Urinary bladder (tissue), 4 donors: ENCODE data around the gene GTF3C4. TPM values are rescaled to one million over a fixed set of nuclear protein-coding genes. Genes with fewer than 3 reads are reported as not detected.

Experiments used
- DNase-seq: peaks from one replicate; pipeline ENCODE4 v3.0.0-alpha.2; 2015; ENCODE audit errors: extremely low spot score
- H3K27ac ChIP-seq: one replicate; pipeline ENCODE4 v1.5.1; 2013; ENCODE audit warnings: low read depth, mild to moderate bottlenecking, moderate library complexity
- H3K36me3 ChIP-seq: one replicate; pipeline ENCODE4 v1.6.1; 2013; ENCODE audit warnings: mild to moderate bottlenecking, moderate library complexity; ENCODE audit not compliant: insufficient read depth
- H3K4me1 ChIP-seq: one replicate; pipeline ENCODE4 v1.6.1; 2013; ENCODE audit warnings: mild to moderate bottlenecking, moderate library complexity; ENCODE audit not compliant: insufficient read depth
- H3K4me3 ChIP-seq: one replicate; pipeline ENCODE4 v1.5.1; 2013; ENCODE audit warnings: low read depth, low read length
- WGBS: extraction: QIAGEN DNeasy Blood & Tissue Kit; methylation state at CpG from one replicate; pipeline ENCODE4 v1.1.7; 2013; 5-methylcytosine and 5-hydroxymethylcytosine counted together
- polyA plus RNA-seq: library from polyadenylated mRNA; stranded (reverse); fragments of 200-250 nt; gene quantifications from one replicate; pipeline ENCODE4 v1.2.3, GENCODE V29; 2013
- total RNA-seq: library from RNA; depleted of rRNA; stranded (reverse); fragments of >200 nt; gene quantifications from one replicate; pipeline ENCODE4 v1.2.3, GENCODE V29; 2014
- donor health status: healthy with polysubstance abuse.
- donor health status: healthy.

Gene GTF3C4
- total and polyA plus RNA-seq, 2 donors = 7.3 to 18.2 TPM

- no peaks in the 10 kb centered on the region for H3K4me1 ChIP-seq
- no peak overlapping the region for H3K27ac ChIP-seq
- WGBS = 90% methylated on average over 12 of the region's 12 CpGs
- H3K36me3 ChIP-seq = peaks cover 3% of the 10 kb centered on the region
- H3K4me3 ChIP-seq = no peak overlapping the region
- no peak for DNase-seq
These were observed 7.9 kb upstream of the GTF3C4 start for GRCh38 chr9:132662152-132662945.

GRCh38 chr9:132663117-132663516, 7.1 kb upstream of the GTF3C4 start:
- DNase-seq = no peak
- no peak overlapping the region for H3K27ac ChIP-seq
- H3K36me3 ChIP-seq = peaks cover 3% of the 10 kb centered on the region
- WGBS = 71% methylated on average over 11 of the region's 11 CpGs
- H3K4me3 ChIP-seq = no peak overlapping the region
- H3K4me1 ChIP-seq = no peaks in the 10 kb centered on the region

- Histone ChIP-seq H3K36me3 (peaks cover 3% of the 10 kb centered on the region), H3K4me3 (no peak overlapping the region), H3K27ac (no peak overlapping the region), H3K4me1 (no peaks in the 10 kb centered on the region)
- 91% methylated on average over 2 of the region's 2 CpGs for WGBS
- no peak for DNase-seq
These were observed 6.4 kb upstream of the GTF3C4 start for GRCh38 chr9:132663851-132664250.

GRCh38 chr9:132669319-132669697, 956 bp upstream of the GTF3C4 start:
- H3K27ac ChIP-seq = no peak overlapping the region
- peak overlapping the region; percentile 95 for H3K4me3 ChIP-seq
- DNase-seq = peak; percentile 7
- H3K4me1 ChIP-seq = peaks cover 5% of the 10 kb centered on the region
- no peaks in the 10 kb centered on the region for H3K36me3 ChIP-seq
- WGBS = 1% methylated on average over 13 of the region's 13 CpGs

- WGBS = under 1% methylated on average over 77 of the region's 77 CpGs
- DNase-seq = peak; percentile 62
- no peaks in the 10 kb centered on the region for H3K36me3 ChIP-seq
- peak within 1 kb of the TSS; percentile 87 for H3K27ac ChIP-seq
- peak within 1 kb of the TSS; percentile 95 for H3K4me3 ChIP-seq
- peaks cover 5% of the 10 kb centered on the region for H3K4me1 ChIP-seq
These were observed 387 bp upstream of the GTF3C4 start, which contains the start of gene DDX31 for GRCh38 chr9:132669698-132670456. Gene DDX31 (minus strand): TSS chr9:132669983. CDS start chr9:132669934, 49 bp downstream.

GRCh38 chr9:132671620-132672412, 1.6 kb downstream of the GTF3C4 start:
- peaks cover 5% of the 10 kb centered on the region for H3K4me1 ChIP-seq
- WGBS = 83% methylated on average over 6 of the region's 6 CpGs

GRCh38 chr9:132672413-132672690, 2.1 kb downstream of the GTF3C4 start:
- 37% methylated on average over 5 of the region's 5 CpGs for WGBS
- no peak overlapping the region for H3K4me3 ChIP-seq
- DNase-seq = no peak
- H3K36me3 ChIP-seq = no peaks in the 10 kb centered on the region
- H3K4me1 ChIP-seq = peaks cover 5% of the 10 kb centered on the region
- no peak overlapping the region for H3K27ac ChIP-seq

More at GRCh38 chr9:132671620-132672412, 1.6 kb downstream of the GTF3C4 start:
- Histone ChIP-seq H3K27ac (no peak overlapping the region), H3K36me3 (no peaks in the 10 kb centered on the region), H3K4me3 (no peak overlapping the region)
- no peak for DNase-seq

- DNase-seq = no peak
- no peaks in the 10 kb centered on the region for H3K36me3 ChIP-seq
- 25% methylated on average over 6 of the region's 6 CpGs for WGBS
- H3K4me3 ChIP-seq = no peak overlapping the region
- peaks cover 5% of the 10 kb centered on the region for H3K4me1 ChIP-seq
- no peak overlapping the region for H3K27ac ChIP-seq
These were observed 3.1 kb downstream of the GTF3C4 start for GRCh38 chr9:132673355-132673754.

GRCh38 chr9:132674485-132674884, 4.2 kb downstream of the GTF3C4 start:
- Histone ChIP-seq H3K4me1 (peaks cover 5% of the 10 kb centered on the region), H3K4me3 (no peak overlapping the region), H3K36me3 (no peaks in the 10 kb centered on the region), H3K27ac (no peak overlapping the region)
- WGBS = 84% methylated on average over 4 of the region's 4 CpGs
- no peak for DNase-seq

- Histone ChIP-seq H3K27ac (no peak overlapping the region), H3K4me1 (no peaks in the 10 kb centered on the region), H3K4me3 (no peak overlapping the region), H3K36me3 (no peaks in the 10 kb centered on the region)
- WGBS = 94% methylated on average over 8 of the region's 8 CpGs
- DNase-seq = no peak
These were observed 7.7 kb downstream of the GTF3C4 start for GRCh38 chr9:132677976-132678375.

- DNase-seq = no peak
- no peaks in the 10 kb centered on the region for H3K4me1 ChIP-seq
- H3K27ac ChIP-seq = no peak overlapping the region
- H3K4me3 ChIP-seq = no peak overlapping the region
- H3K36me3 ChIP-seq = peaks cover 3% of the 10 kb centered on the region
- 76% methylated on average over 3 of the region's 3 CpGs for WGBS
These were observed 9.8 kb downstream of the GTF3C4 start for GRCh38 chr9:132679946-132680625.

- peaks cover 3% of the 10 kb centered on the region for H3K36me3 ChIP-seq
- H3K4me1 ChIP-seq = no peaks in the 10 kb centered on the region
- DNase-seq = no peak
- H3K4me3 ChIP-seq = no peak overlapping the region
- whole genome bisulfite sequencing = 91% methylated on average over 5 of the region's 5 CpGs
- H3K27ac ChIP-seq = no peak overlapping the region
These were observed 11.3 kb downstream of the GTF3C4 start for GRCh38 chr9:132681561-132681960.

- Histone ChIP-seq H3K27ac (no peak overlapping the region), H3K36me3 (peaks cover 4% of the 10 kb centered on the region), H3K4me3 (no peak overlapping the region), H3K4me1 (no peaks in the 10 kb centered on the region)
- WGBS = 92% methylated on average over 1 of the region's 1 CpG
- no peak for DNase-seq
These were observed 13.6 kb downstream of the GTF3C4 start for GRCh38 chr9:132683873-132684272.
